GM12875 (cell line): ENCODE measurements around the gene LTBP3.

Experiments
- H3K4me3 ChIP-seq: one replicate; pipeline ENCODE4 v1.5.1; 2011; ENCODE audit warnings: low read depth, low read length, control low read depth
- TF ChIP-seq, protein P1 (sequence below): IDR thresholded peaks from 2 replicates; pipeline ENCODE4 v1.5.1; 2011; ENCODE audit warnings: low read depth, mild to moderate bottlenecking, control low read depth, inconsistent platforms, low read length, moderate library complexity, borderline replicate concordance; ENCODE audit not compliant: insufficient read depth

The LTBP3 gene

DNA sequence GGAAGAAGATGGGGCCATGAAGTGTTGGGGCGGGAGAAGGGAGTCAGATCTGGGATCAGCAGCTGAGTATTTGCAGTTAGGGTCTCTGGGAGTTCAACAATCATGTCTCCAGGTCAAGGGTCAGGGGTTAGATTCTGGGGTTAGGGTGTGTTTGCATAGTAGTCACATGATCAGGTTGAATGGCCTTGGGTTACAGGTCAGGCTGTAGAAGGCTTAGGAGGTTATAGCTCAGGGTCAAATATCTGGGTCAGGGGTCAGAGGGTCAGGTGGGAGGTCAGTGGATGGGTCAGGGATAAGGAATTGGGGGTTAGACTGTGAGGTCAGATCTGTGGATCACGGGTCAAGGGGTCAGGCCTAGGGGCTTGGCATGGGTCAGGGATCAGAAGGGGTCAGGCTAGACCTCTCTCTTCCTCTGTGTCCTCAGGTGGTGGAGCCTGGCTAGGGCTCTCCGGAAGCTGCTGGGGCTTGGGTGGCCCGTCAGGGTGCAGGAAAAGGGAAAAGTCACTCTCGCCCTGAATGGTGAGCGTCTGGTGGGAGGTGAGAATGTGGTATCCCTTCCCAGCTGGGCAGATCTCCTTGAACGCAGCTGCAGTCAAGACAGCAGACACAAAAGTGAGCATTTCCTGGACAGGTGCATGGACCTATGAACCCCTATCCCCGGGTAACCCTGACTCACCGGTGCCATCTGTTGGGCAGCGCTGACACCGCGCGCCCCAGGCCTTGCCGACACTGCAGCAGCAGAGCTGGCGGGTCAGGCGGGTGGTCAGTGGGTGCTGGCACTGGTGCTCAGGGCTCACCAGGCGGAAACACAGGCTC lies 6.4 kb downstream of the LTBP3 start:
- no peak overlapping the region for H3K4me3 ChIP-seq
- TF ChIP-seq, protein P1, sequence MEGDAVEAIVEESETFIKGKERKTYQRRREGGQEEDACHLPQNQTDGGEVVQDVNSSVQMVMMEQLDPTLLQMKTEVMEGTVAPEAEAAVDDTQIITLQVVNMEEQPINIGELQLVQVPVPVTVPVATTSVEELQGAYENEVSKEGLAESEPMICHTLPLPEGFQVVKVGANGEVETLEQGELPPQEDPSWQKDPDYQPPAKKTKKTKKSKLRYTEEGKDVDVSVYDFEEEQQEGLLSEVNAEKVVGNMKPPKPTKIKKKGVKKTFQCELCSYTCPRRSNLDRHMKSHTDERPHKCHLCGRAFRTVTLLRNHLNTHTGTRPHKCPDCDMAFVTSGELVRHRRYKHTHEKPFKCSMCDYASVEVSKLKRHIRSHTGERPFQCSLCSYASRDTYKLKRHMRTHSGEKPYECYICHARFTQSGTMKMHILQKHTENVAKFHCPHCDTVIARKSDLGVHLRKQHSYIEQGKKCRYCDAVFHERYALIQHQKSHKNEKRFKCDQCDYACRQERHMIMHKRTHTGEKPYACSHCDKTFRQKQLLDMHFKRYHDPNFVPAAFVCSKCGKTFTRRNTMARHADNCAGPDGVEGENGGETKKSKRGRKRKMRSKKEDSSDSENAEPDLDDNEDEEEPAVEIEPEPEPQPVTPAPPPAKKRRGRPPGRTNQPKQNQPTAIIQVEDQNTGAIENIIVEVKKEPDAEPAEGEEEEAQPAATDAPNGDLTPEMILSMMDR, result peak; percentile 86

GRCh38 chr11:65549096-65549495 lies 9.1 kb downstream of the LTBP3 start:
- TF ChIP-seq, protein P1, result no peak
- H3K4me3 ChIP-seq, result no peak overlapping the region

DNA sequence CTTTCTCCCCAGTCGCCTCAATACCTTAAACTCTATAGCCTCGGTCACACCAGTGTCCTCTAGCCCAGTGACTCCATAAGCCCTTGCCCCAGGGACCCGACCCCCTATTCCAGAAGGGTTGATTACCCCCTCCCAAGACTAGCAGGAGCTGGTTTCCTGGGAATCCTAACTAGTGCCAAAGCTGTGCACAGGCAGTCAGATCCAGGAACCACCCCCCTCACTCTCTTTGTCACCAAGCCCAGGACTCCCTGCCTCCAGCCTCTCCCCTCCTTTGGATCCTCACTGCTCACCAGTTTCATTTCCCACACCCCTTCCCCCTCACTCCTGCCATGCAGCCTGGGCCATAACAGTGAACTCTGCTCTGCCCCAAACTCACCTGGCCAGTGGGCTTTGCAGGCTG lies 9.8 kb downstream of the LTBP3 start:
- TF ChIP-seq, protein P1, result no peak
- H3K4me3 ChIP-seq, result no peak overlapping the region

DNA sequence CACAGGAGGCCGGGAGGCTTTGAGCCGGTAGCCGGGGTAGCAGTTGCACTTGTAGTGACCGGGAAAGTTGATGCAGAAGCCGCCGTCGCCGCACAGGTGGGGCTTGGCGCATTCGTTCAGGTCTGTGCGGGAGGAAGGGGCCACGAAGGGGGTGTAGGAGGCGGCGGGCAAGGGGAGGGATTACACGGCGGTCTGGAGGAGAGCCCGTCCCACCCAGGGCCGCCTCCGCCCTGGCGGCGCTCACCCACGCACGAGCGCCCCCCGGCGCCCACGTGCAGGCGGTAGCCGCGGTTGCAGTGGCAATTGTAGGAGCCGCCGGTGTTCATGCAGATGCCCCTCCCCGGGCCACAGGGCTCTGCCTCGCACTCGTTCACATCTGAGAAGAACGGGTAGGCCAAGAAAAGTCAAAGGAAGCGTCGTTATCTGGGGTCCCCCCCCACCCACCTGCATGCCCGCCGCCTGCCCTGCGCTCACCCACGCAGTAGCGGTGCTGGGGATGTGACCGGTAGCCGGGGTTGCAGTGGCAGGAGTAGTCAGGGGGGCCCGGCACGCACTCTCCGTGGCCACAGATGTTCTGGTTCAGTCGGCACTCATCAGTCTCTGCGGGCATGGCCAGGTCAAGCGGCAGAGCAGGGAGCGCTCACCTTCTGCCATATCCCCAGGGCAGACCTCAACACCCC lies 10.6 kb downstream of the LTBP3 start:
- no peak overlapping the region for H3K4me3 ChIP-seq
- TF ChIP-seq, protein P1, result no peak

- TF ChIP-seq, protein P1, result no peak
- peak overlapping the region; percentile 57 for H3K4me3 ChIP-seq
Measured at GRCh38 chr11:65546217-65546958, 11.8 kb downstream of the LTBP3 start.

GRCh38 chr11:65545853-65546216 lies 12.3 kb downstream of the LTBP3 start:
- no peak overlapping the region for H3K4me3 ChIP-seq
- TF ChIP-seq, protein P1, result no peak
